ENCODE results near the gene YTHDF1.
"Not testable (repeated sequence)": the region's sequence is repeated elsewhere in the genome, so short reads cannot be mapped to it uniquely, and the experiment has no call there.

YTHDF1 gene

GRCh38 chr20:63257629-63258028 lies 41.7 kb upstream of the YTHDF1 start:
- no peak overlapping the region for H3K27ac ChIP-seq (ENCODE audit: low read depth in 2 of 2, low read length in 2 of 2)
- H3K4me1 ChIP-seq (ENCODE audit: control insufficient read depth in 2 of 2, insufficient read depth in 2 of 2, low read length in 2 of 2), result no peaks in the 10 kb centered on the region
- no peak overlapping the region for H3K9ac ChIP-seq (ENCODE audit: low read depth in 1 of 2, low read length in 2 of 2)
- H3K36me3 ChIP-seq (ENCODE audit: control insufficient read depth in 2 of 2, insufficient read depth in 2 of 2, low read length in 2 of 2), result no peaks in the 10 kb centered on the region
- peaks cover 18 to 19% of the 10 kb centered on the region in 2 donors for H3K27me3 ChIP-seq (ENCODE audit: control insufficient read depth in 2 of 2, insufficient read depth in 2 of 2, low read length in 2 of 2)
- H3K9me3 ChIP-seq (ENCODE audit: control insufficient read depth in 2 of 2, low read length in 2 of 2), result no peaks in the 10 kb centered on the region
- no peak overlapping the region for H3K4me3 ChIP-seq (ENCODE audit: low read length in 2 of 2)

GRCh38 chr20:63256954-63257353 lies 41.0 kb upstream of the YTHDF1 start:
- no peak overlapping the region for H3K4me3 ChIP-seq (ENCODE audit: low read length in 2 of 2)
- H3K27ac ChIP-seq (ENCODE audit: low read depth in 2 of 2, low read length in 2 of 2), result no peak overlapping the region
- H3K4me1 ChIP-seq (ENCODE audit: control insufficient read depth in 2 of 2, insufficient read depth in 2 of 2, low read length in 2 of 2), result no peaks in the 10 kb centered on the region
- no peak overlapping the region for H3K9ac ChIP-seq (ENCODE audit: low read depth in 1 of 2, low read length in 2 of 2)
- H3K36me3 ChIP-seq (ENCODE audit: control insufficient read depth in 2 of 2, insufficient read depth in 2 of 2, low read length in 2 of 2), result no peaks in the 10 kb centered on the region
- H3K27me3 ChIP-seq (ENCODE audit: control insufficient read depth in 2 of 2, insufficient read depth in 2 of 2, low read length in 2 of 2), result peaks cover 18 to 21% of the 10 kb centered on the region in 2 donors
- H3K9me3 ChIP-seq (ENCODE audit: control insufficient read depth in 2 of 2, low read length in 2 of 2), result no peaks in the 10 kb centered on the region

- no peak overlapping the region for H3K9ac ChIP-seq (ENCODE audit: low read depth in 1 of 2, low read length in 2 of 2)
- H3K27me3 ChIP-seq (ENCODE audit: control insufficient read depth in 2 of 2, insufficient read depth in 2 of 2, low read length in 2 of 2), result peaks cover 18 to 21% of the 10 kb centered on the region in 2 donors
- H3K27ac ChIP-seq (ENCODE audit: low read depth in 2 of 2, low read length in 2 of 2), result no peak overlapping the region
- H3K36me3 ChIP-seq (ENCODE audit: control insufficient read depth in 2 of 2, insufficient read depth in 2 of 2, low read length in 2 of 2), result no peaks in the 10 kb centered on the region
- H3K4me1 ChIP-seq (ENCODE audit: control insufficient read depth in 2 of 2, insufficient read depth in 2 of 2, low read length in 2 of 2), result no peaks in the 10 kb centered on the region
- H3K4me3 ChIP-seq (ENCODE audit: low read length in 2 of 2), result no peak overlapping the region
- H3K9me3 ChIP-seq (ENCODE audit: control insufficient read depth in 2 of 2, low read length in 2 of 2), result no peaks in the 10 kb centered on the region
These were observed 40.2 kb upstream of the YTHDF1 start for GRCh38 chr20:63255931-63256704.

GRCh38 chr20:63254606-63255384 lies 38.9 kb upstream of the YTHDF1 start:
- H3K4me1 ChIP-seq (ENCODE audit: control insufficient read depth in 2 of 2, insufficient read depth in 2 of 2, low read length in 2 of 2), result no peaks in the 10 kb centered on the region
- H3K27me3 ChIP-seq (ENCODE audit: control insufficient read depth in 2 of 2, insufficient read depth in 2 of 2, low read length in 2 of 2), result peaks cover 18 to 21% of the 10 kb centered on the region in 2 donors
- no peaks in the 10 kb centered on the region for H3K36me3 ChIP-seq (ENCODE audit: control insufficient read depth in 2 of 2, insufficient read depth in 2 of 2, low read length in 2 of 2)
- H3K4me3 ChIP-seq (ENCODE audit: low read length in 2 of 2), result no peak overlapping the region
- H3K27ac ChIP-seq (ENCODE audit: low read depth in 2 of 2, low read length in 2 of 2), result no peak overlapping the region
- H3K9me3 ChIP-seq (ENCODE audit: control insufficient read depth in 2 of 2, low read length in 2 of 2), result no peaks in the 10 kb centered on the region
- H3K9ac ChIP-seq (ENCODE audit: low read depth in 1 of 2, low read length in 2 of 2), result no peak overlapping the region

- peaks cover 18 to 21% of the 10 kb centered on the region in 2 donors for H3K27me3 ChIP-seq (ENCODE audit: control insufficient read depth in 2 of 2, insufficient read depth in 2 of 2, low read length in 2 of 2)
- no peak within 1 kb of the TSS for H3K4me3 ChIP-seq (ENCODE audit: low read length in 2 of 2)
- H3K9ac ChIP-seq (ENCODE audit: low read depth in 1 of 2, low read length in 2 of 2), result no peak within 1 kb of the TSS
- H3K36me3 ChIP-seq (ENCODE audit: control insufficient read depth in 2 of 2, insufficient read depth in 2 of 2, low read length in 2 of 2), result no peaks in the 10 kb centered on the region
- no peaks in the 10 kb centered on the region for H3K9me3 ChIP-seq (ENCODE audit: control insufficient read depth in 2 of 2, low read length in 2 of 2)
- no peak within 1 kb of the TSS for H3K27ac ChIP-seq (ENCODE audit: low read depth in 2 of 2, low read length in 2 of 2)
- H3K4me1 ChIP-seq (ENCODE audit: control insufficient read depth in 2 of 2, insufficient read depth in 2 of 2, low read length in 2 of 2), result no peaks in the 10 kb centered on the region
These were observed 38.3 kb upstream of the YTHDF1 start, which contains the start of gene NKAIN4 for GRCh38 chr20:63254232-63254605. TSS of gene NKAIN4 (minus strand) at chr20:63254463. CDS start at chr20:63254450, 13 bp downstream.

GRCh38 chr20:63253438-63254231 lies 37.7 kb upstream of the YTHDF1 start:
- Histone ChIP-seq H3K9me3 (ENCODE audit: control insufficient read depth in 2 of 2, low read length in 2 of 2) (no peaks in the 10 kb centered on the region), H3K27me3 (ENCODE audit: control insufficient read depth in 2 of 2, insufficient read depth in 2 of 2, low read length in 2 of 2) (peaks cover 18 to 21% of the 10 kb centered on the region in 2 donors), H3K4me1 (ENCODE audit: control insufficient read depth in 2 of 2, insufficient read depth in 2 of 2, low read length in 2 of 2) (no peaks in the 10 kb centered on the region), H3K27ac (ENCODE audit: low read depth in 2 of 2, low read length in 2 of 2) (no peak overlapping the region), H3K9ac (ENCODE audit: low read depth in 1 of 2, low read length in 2 of 2) (no peak overlapping the region), H3K4me3 (ENCODE audit: low read length in 2 of 2) (no peak overlapping the region), H3K36me3 (ENCODE audit: control insufficient read depth in 2 of 2, insufficient read depth in 2 of 2, low read length in 2 of 2) (no peaks in the 10 kb centered on the region)

GRCh38 chr20:63253065-63253437 lies 37.1 kb upstream of the YTHDF1 start:
- Histone ChIP-seq H3K27ac (ENCODE audit: low read depth in 2 of 2, low read length in 2 of 2) (no peak overlapping the region), H3K36me3 (ENCODE audit: control insufficient read depth in 2 of 2, insufficient read depth in 2 of 2, low read length in 2 of 2) (no peaks in the 10 kb centered on the region), H3K4me1 (ENCODE audit: control insufficient read depth in 2 of 2, insufficient read depth in 2 of 2, low read length in 2 of 2) (no peaks in the 10 kb centered on the region), H3K27me3 (ENCODE audit: control insufficient read depth in 2 of 2, insufficient read depth in 2 of 2, low read length in 2 of 2) (peaks cover 21 to 22% of the 10 kb centered on the region in 2 donors), H3K4me3 (ENCODE audit: low read length in 2 of 2) (no peak overlapping the region), H3K9ac (ENCODE audit: low read depth in 1 of 2, low read length in 2 of 2) (no peak overlapping the region), H3K9me3 (ENCODE audit: control insufficient read depth in 2 of 2, low read length in 2 of 2) (no peaks in the 10 kb centered on the region)

GRCh38 chr20:63252284-63252711 lies 36.4 kb upstream of the YTHDF1 start:
- Histone ChIP-seq H3K4me1 (ENCODE audit: control insufficient read depth in 2 of 2, insufficient read depth in 2 of 2, low read length in 2 of 2) (no peaks in the 10 kb centered on the region), H3K4me3 (ENCODE audit: low read length in 2 of 2) (no peak overlapping the region), H3K27me3 (ENCODE audit: control insufficient read depth in 2 of 2, insufficient read depth in 2 of 2, low read length in 2 of 2) (peaks cover 19 to 21% of the 10 kb centered on the region in 2 donors), H3K36me3 (ENCODE audit: control insufficient read depth in 2 of 2, insufficient read depth in 2 of 2, low read length in 2 of 2) (no peaks in the 10 kb centered on the region), H3K9ac (ENCODE audit: low read depth in 1 of 2, low read length in 2 of 2) (no peak overlapping the region), H3K9me3 (ENCODE audit: control insufficient read depth in 2 of 2, low read length in 2 of 2) (no peaks in the 10 kb centered on the region), H3K27ac (ENCODE audit: low read depth in 2 of 2, low read length in 2 of 2) (no peak overlapping the region)

GRCh38 chr20:63251350-63251749 lies 35.4 kb upstream of the YTHDF1 start:
- not testable (repeated sequence) for H3K27ac ChIP-seq (ENCODE audit: low read depth in 2 of 2, low read length in 2 of 2); H3K9me3 ChIP-seq (ENCODE audit: control insufficient read depth in 2 of 2, low read length in 2 of 2); H3K36me3 ChIP-seq (ENCODE audit: control insufficient read depth in 2 of 2, insufficient read depth in 2 of 2, low read length in 2 of 2); H3K4me3 ChIP-seq (ENCODE audit: low read length in 2 of 2); H3K4me1 ChIP-seq (ENCODE audit: control insufficient read depth in 2 of 2, insufficient read depth in 2 of 2, low read length in 2 of 2); H3K9ac ChIP-seq (ENCODE audit: low read depth in 1 of 2, low read length in 2 of 2)
- peaks cover 21 to 26% of the 10 kb centered on the region in 2 donors for H3K27me3 ChIP-seq (ENCODE audit: control insufficient read depth in 2 of 2, insufficient read depth in 2 of 2, low read length in 2 of 2)

GRCh38 chr20:63249891-63250290 lies 34.0 kb upstream of the YTHDF1 start:
- no peak overlapping the region for H3K4me3 ChIP-seq (ENCODE audit: low read length in 2 of 2)
- peaks cover 10 to 12% of the 10 kb centered on the region in 2 donors for H3K27me3 ChIP-seq (ENCODE audit: control insufficient read depth in 2 of 2, insufficient read depth in 2 of 2, low read length in 2 of 2)
- H3K4me1 ChIP-seq (ENCODE audit: control insufficient read depth in 2 of 2, insufficient read depth in 2 of 2, low read length in 2 of 2), result no peaks in the 10 kb centered on the region
- no peak overlapping the region for H3K27ac ChIP-seq (ENCODE audit: low read depth in 2 of 2, low read length in 2 of 2)
- no peaks in the 10 kb centered on the region for H3K9me3 ChIP-seq (ENCODE audit: control insufficient read depth in 2 of 2, low read length in 2 of 2)
- no peaks in the 10 kb centered on the region for H3K36me3 ChIP-seq (ENCODE audit: control insufficient read depth in 2 of 2, insufficient read depth in 2 of 2, low read length in 2 of 2)
- no peak overlapping the region for H3K9ac ChIP-seq (ENCODE audit: low read depth in 1 of 2, low read length in 2 of 2)

Measured in mucosa of rectum (tissue), 2 donors.